ENCODE results near the gene MARCHF3.
"Not testable (repeated sequence)": the region's sequence is repeated elsewhere in the genome, so short reads cannot be mapped to it uniquely, and the experiment has no call there.

The MARCHF3 gene

DNA sequence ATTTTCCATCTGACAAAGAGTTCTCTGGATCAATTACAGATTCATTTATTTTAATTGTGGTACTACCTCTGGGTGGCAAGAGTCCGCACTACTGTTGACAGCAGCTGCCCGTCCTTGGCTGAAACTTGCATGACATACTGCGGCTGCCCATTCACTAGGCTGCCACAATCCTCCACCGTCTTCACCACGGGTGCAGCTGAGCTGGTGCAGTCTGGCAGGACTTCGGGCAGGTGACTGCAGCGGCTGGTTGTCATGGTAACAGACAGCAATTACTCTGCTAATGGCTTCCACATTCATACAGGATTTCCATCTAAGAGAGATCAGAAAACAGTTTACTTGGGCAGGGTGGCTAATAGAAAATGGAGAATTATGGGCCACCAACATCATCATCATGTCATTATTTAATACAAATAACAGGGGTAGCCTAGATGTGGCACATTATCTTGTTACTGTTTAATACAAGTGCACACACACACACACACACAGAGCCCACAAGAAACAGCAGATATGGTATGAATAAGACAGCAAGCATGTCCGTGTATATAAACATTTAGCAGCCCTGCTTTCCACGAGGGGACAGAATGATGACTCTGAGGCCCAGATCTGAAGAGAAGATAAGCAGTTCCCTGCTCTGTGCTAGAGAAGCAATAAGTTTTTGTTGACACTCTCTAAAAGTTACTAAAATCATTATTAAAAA is 112.3 kb downstream of the MARCHF3 start:
- DNase-seq (ENCODE audit: low read depth) = no peak

DNA sequence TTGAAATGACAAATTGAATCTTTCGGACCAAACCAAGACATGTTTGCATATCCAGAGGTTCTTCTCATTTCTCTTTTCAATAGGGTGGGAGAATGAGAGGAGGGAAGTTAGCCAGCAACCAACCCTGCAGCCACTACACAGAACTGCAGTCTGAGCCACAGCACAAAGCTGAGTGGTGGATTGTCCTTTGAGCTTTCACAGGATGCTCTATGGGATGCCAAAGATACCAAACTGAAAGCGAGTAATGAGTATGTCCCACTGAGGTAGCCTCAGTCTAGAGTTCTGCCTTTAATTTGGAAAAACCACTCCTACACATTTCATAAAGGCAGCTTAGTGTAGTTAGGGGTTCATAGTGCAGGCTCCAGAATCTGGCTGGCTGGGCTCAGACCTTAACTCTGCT is 114.9 kb downstream of the MARCHF3 start:
- DNase-seq (ENCODE audit: low read depth) = no peak

DNA sequence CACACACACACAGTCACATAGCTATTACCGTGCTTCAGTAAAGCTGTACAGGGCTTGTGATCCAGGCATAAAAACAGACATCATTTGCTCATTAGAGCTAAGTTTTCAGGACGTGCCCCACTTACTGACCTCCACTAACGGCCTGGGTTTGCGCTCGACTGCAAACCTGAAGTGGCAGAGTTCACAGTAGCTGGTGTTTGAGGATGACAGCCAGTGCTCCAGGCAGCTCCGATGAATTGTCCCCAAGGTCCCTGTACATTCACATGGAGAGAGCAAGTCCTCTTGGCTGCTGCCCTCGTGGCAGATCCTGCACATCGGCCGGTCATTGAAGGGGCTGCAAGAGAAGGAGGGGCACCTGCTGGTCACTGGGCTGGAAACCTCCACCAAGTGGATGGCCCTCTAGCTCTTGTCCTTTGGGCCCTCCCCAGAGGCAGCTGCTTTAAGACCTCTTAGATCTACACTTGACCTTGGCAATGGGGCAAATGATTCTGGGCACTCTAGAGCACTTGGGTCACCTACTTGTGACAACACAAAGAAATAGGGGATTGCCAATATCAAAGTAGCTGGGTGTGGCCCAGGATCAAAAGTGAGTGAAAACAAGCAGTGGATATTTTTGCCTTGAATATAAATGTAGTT is 115.4 kb downstream of the MARCHF3 start:
- no peak for DNase-seq (ENCODE audit: low read depth)

DNA sequence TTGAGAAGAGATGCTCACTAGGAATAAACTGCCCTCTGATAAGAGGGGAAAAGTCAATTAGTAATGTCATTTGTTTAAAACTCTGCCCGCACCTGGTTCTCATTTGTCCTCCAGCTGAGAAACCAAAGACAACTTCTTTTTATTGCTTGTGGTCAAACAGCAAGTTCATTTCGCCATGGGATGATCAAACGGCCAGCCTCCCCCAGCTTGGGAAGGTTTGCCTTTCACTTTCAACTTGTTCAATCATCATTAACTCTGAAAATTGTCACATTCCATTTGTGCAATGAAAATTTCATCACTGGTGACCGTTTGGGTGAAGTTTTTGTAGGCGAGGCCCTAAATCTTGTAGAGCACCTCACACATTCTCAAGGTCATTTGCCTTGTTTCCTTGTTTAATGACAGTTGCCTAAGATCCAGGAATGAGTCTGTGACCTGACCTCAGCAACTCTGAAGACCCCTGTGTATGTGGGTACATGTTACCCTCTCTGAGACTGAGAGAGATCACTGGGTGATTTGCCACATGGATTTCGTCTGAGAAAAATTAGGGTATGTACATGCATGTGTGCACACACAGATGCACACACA is 117.7 kb downstream of the MARCHF3 start:
- no peak for DNase-seq (ENCODE audit: low read depth)

DNA sequence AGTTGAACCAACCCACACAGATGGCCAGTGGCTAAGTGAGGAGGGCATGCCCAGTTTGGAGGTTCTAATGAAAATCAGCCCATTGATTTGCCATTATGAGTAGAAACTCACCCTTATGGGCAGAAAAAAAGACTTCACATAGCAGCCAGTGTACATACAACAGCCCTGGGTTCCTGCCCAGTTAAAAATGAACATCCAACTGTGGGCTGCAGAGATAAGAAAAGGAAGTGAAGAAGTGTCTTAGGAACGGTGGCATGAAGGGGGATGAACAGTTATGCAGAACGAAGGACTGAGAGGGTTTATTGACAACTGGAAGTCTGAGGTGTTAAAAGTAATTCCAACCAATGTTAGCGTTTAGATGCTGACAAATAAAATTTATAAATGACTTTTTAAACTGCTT is 118.4 kb downstream of the MARCHF3 start:
- no peak for DNase-seq (ENCODE audit: low read depth)

DNA sequence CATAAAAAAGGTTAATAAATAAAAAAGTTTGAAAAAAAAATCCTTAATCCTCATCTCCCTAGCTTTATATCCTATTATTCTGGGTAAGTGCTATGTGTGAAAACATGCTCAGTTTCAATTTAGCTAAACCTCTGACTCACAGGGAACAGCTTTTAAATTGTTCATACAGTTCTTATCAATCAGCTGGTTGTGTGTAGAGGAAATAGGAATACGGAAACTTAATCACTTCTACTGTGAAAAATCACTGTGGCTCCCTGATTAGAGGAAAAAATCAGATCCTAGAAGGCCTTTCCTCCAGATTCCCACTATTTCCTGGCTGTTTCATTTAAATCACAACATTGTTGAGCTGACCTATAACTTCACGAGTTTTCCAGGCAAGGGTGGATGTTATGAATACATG is 120.5 kb downstream of the MARCHF3 start:
- DNase-seq (ENCODE audit: low read depth) = no peak

DNA sequence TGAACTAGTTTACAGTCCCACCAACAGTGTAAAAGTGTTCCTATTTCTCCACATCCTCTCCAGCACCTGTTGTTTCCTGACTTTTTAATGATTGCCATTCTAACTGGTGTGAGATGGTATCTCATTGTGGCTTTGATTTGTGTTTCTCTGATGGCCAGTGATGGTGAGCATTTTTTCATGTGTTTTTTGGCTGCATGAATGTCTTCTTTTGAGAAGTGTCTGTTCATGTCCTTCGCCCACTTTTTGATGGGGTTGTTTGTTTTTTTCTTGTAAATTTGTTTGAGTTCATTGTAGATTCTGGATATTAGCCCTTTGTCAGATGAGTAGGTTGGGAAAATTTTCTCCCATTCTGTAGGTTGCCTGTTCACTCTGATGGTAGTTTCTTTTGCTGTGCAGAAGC is 126.0 kb downstream of the MARCHF3 start:
- DNase-seq (ENCODE audit: low read depth) = not testable (repeated sequence)

DNA sequence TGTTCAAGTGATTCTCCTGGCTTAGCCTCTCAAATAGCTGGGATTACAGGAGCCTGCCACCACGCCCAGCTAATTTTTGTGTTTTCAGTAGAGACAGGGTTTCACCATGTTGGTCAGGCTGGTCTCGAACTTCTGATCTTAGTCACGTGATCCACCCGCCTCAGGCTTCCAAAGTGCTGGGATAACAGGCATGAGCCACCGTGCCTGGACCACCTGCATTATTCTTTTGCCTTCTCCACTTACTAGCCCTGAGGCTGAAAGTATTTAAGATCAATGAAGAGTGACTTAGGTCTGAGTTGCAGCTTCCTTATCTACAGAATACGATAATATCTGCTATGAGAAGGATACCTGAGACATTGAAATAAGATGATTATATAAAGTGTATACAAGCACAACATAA is 129.6 kb downstream of the MARCHF3 start:
- no peak for DNase-seq (ENCODE audit: low read depth)

DNA sequence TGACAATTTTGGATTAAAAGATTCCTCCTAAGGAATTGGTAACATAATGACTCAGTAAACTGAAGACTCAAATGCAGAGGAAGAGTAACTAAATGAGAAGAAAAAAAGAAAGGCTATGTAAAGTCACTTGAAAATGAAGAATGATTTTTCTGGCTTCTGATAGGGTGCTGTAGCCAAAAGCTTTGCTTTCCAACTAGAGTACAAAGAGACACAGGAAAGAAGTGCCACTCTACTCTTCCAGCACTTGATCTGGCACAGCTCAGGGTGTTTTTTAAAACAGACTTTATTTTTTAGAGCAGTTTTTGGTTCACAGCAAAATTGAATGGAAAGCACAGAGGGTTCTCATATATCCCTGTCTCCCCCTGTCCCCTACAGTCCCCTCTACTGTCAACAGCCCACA is 130.9 kb downstream of the MARCHF3 start:
- DNase-seq (ENCODE audit: low read depth) = no peak

DNA sequence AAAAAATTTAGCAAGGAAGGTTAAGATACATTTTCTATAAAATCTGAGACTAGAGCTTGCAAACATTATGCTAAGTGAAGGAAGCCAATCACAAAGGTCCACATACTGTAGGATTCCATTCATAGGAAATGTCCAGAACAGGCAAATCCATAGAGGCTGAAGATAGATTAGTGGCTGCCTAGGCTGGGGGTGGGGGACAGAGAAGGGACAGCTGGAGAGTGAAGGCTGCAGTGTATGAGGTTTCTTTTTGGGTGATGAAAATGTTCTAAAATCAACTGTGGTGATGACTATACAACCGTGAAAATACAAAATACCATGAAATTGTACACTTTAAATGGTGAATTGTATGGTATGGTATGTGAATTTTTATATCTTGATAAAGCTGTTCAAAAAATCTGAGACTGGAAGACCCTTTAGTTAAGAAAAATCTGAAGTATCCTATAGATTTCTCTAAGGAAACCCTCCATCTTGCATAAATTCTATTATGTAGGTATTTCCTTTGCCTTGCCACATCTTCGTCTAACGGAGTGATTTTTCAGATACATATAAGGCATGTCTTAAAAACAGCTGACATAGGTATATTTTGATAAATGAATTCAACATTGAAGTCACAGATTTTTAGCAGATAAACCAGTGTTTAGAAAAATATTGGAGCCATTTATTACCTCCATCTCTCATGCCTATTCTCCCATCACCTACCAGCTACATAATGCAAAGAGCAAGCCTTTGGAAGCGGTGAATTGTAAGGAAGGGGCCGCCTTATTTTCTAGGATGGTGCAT is 132.3 kb downstream of the MARCHF3 start:
- no peak for DNase-seq (ENCODE audit: low read depth)

DNA sequence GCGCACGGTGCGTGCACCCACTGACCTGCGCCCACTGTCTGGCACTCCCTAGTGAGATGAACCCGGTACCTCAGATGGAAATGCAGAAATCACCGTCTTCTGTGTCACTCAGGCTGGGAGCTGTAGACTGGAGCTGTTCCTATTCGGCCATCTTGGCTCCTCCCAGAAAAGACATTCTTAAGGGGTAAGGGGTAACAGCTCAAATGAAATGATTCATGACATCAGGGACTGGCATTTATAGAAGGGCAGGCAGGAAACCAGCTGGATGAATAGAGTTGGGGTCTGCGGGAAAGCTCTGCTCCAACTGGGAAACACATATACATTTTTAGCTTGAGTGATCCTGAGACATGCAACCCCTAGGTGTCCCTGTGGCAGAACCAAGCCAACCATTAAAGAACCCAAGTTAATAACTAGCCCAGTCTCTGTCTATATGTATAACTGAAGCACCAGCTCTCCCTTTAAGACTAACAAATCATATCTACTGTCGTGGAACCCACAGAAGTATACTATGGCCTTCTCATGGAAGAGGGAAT is 134.1 kb downstream of the MARCHF3 start:
- DNase-seq (ENCODE audit: low read depth) = no peak

DNA sequence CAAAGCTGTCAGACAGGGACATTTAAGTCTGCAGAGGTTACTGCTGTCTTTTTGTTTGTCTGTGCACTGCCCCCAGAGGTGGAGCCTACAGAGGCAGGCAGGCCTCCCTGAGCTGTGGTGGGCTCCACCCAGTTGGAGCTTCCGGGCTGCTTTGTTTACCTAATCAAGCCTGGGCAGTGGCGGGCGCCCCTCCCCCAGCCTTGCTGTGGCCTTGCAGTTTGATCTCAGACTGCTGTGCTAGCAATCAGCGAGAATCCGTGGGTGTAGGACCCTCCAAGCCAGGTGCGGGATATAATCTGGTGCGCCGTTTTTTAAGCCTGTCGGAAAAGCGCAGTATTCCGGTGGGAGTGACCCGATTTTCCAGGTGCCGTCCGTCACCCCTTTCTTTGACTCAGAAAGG is 134.6 kb downstream of the MARCHF3 start:
- not testable (repeated sequence) for DNase-seq (ENCODE audit: low read depth)

DNA sequence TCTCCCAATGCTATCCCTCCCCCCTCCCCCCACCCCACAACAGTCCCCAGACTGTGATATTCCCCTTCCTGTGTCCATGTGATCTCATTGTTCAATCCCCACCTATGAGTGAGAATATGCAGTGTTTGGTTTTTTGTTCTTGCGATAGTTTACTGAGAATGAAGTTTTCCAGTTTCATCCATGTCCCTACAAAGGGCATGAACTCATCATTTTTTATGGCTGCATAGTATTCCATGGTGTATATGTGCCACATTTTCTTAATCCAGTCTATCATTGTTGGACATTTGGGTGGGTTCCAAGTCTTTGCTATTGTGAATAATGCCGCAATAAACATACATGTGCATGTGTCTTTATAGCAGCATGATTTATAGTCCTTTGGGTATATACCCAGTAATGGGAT is 139.9 kb downstream of the MARCHF3 start:
- not testable (repeated sequence) for DNase-seq (ENCODE audit: low read depth)

DNA sequence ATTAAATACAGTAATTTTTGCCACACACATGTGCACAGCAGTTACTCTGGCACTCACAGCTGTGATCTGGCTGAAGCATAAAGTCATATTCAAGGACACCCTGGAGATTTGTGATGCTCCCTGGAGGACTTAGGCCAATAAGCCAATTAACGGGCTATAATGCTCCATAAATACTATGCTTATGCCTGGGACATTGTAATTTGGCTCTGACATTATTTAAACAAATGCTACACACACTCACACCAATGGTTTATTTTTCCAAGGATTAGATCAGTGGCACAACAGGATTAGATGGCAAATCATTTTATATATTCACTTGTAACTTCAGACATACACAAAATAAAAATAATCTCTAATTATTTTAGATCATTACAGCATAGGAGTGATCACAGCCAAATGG is 142.2 kb downstream of the MARCHF3 start:
- DNase-seq (ENCODE audit: low read depth) = no peak

DNA sequence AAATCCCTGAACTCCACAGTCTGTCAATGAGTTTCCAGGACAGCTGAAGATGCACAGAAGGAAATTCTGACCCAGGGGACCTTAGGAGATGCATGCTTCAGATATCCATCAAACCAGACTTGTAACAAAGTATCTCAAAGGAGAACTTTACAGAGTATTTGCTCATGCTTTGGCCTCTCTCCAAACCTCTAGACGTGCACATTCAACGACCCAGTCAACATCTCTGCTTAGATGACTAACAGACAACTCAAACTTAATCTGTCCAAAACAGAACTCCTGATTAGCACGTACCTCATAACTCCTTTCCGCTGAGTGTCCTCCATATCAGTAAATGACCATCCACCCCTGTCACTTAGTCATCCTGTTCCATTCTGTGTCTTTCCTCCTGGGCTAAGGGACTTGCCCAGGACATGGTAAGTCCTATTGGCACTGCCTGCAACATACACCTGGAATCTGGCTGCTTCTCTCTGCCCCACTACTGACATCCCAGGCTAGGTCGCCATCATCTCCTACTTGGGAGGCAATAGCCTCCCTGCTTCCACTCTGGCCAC is 146.0 kb downstream of the MARCHF3 start:
- DNase-seq (ENCODE audit: low read depth) = no peak

DNA sequence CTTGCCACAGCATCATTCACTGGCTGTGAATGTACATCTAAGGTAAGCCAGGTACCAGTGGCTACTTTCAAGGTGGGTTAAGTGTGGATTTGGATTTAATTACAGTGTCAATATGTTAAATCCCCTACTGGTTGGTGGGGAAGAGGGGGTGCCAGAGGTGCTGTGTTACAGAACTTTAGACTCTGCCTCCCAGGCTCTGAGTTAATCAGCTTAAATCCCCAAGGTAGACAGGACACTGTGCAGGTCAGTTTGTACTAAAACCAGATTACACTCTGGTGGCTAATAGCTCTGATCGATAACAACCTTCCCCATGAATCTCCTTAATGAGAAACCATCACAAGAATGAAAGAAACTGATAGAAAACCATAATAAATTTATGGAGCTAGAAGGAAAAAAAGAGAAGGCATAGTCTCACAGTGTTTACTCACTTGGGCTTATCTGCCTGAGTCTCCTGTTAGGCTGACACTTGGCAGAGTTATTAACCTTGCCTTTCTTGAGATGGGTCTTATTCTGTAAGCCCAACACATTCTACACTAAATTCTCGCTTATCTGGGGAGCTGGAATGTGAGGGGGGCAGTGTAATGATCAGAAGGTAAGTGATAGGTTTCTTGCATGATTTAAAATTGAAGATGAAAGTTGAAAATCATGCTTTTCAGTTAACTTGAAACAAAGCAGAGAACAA is 146.7 kb downstream of the MARCHF3 start:
- DNase-seq (ENCODE audit: low read depth) = no peak

DNA sequence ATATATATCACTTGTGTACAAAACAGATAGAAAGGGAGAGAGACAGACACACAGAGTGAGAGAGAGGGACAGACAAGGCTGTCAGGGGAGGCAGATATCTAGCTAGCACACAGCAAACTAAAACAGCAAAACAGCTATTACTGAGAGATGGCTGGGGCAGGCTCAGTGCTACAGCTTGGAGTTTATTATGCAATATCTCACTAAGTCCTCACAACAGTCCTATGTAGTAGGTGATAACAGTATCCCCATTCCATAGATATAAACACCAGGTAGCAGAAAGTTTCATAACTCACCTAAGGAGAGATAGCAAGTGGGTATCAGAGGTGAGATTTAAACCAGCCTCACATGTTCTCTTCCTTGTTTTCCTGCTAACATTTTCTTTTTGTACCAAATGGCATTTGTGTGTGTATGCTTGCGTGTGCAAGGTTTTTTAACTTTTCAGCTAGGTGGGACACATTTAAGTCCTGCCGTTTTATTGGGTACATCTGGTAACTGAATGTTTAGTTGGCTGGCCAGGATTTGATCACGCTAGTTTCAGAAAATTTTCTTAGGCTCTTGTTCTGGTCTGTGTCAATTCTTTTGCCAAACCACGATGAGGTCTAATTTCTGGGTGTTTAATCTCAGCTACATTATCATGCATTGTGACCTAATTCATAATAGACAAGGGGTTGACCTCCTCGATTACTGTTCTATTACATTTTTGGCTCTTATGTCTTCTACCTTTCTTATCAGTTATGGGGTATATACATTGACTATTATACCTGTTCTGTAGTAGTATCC is 148.3 kb downstream of the MARCHF3 start:
- no peak for DNase-seq (ENCODE audit: low read depth)

DNA sequence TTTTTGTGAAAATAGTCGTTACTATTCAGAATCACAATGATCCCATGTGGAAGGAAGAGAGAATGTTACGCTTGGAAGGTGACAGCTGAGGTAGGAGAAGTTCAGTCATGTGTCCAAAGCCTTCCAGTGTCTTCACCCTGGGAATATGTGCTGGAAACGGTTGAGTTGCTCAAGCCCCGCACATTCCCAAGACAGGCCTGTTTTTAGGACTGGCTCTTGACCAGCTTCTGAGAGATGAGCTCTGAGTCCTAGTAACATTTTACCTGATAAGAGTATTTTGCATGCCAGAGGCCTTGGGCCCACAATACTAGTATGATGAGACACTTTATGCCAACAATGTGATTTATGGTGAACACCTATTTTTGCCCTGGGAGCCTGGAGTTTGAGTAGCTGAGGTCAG is 151.7 kb downstream of the MARCHF3 start:
- no peak for DNase-seq (ENCODE audit: low read depth)

DNA sequence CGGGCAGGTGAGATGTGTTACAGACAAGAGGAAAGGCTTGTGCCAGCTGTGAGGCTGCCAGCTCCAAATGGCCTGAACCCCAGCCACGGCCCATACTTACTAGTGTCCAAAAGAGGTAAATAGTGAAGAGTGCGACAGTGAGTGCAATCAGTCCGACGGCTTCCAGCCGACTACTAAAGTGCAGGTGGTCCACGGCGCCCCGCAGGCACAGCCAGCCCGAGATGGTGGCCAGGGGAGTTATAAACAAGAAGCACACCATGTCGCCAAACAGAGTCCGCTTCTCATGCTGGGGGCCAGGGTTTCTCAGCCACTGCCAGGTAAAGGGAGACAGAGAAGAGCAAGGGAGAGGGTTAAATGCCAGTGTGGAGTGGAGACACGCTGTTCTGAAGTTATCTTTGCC is 152.3 kb downstream of the MARCHF3 start:
- DNase-seq (ENCODE audit: low read depth) = no peak

DNA sequence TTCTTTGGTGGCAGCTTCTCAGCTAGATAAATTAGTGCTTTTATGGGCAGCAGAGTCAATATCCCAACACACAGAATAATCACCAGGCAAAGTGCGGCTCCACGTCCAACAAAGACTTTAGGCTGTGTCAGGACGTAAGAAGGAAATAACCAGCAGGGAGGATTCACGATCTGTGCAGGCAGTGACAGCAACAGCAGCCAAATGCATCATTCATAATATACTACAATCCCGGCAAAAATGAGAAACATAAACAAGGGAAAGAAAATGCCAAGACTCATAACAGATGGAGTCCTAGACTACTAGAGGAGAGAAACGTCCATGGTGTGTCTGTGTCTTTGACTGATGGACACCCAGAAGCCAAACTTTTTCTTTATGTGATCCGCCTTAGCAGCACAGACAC is 152.8 kb downstream of the MARCHF3 start:
- DNase-seq (ENCODE audit: low read depth) = no peak

DNA sequence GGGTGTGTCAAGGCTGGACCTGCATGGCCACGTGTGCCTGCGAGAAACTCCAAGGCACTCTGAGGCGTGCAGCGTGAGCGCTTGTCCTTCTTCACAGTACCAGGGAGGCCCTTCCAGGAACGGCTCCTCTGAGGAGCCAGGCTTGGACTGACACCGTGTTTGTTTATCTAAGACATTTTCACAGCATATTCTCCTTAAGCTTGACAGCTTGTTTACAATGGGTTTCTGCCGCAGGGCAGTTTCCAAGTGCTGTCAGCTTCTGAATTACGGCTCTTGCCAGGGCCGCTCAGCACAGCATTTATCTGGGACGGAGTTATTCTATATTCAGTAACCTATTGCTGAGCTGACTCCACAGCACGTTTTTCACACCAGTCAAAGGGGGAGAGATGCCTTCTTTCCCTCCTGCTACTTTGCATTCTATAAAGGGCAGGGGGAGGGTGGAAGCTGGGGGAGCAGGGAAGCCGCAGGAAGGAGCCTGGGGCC is 155.0 kb downstream of the MARCHF3 start:
- DNase-seq (ENCODE audit: low read depth) = no peak
